ENCODE measurements around the gene MTOR.
"Not testable (repeated sequence)": the region's sequence is repeated elsewhere in the genome, so short reads cannot be mapped to it uniquely, and the experiment has no call there.

Gene MTOR

DNA sequence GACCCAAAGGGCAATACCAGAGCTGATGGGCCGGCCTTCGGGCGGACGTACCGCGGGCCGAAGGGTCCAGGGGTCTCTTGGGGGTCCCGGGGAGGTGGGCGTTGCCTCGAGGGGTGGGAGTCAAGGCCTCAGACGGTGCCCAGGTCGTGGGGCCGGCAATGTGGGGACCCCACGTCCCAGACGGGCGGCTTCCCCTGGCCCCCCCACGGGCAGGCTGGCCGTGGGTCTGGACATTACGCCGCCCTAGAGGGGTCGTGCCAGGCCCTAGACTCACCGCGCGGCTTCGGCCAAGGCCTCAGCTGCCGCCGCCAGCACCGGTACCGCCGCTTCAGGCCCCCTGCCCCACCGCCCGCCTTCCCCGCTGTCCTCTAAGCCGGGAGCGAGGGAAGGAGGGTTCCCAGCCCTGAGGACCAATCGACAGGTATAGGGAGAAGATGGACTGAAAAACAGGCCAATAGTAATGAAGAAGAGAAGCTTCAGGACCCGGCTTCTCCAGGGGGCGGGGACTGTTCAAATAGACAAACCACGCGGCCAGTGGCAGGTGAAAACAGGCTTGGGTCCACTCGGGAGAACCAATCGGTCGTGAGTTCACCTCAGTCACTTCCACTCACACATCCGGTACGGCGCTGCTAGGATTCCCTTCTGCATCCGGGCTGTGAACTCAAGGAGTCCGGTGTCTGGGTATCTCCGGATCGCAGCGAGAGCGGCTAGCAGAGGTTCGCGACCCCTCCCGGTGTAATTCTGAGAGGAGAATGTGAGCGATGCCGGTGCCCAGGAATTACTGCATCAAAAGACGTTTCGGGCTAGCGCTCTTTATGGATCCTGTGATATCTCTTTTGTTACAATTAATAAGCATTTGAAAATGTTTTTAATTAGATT lies at the start of gene MTOR:
MTOR (minus strand) TSS at position 381 of the 879 bp plus-strand sequence. CDS start 3,142 bp downstream, outside the sequence.
- peak; percentile 99 to 100 for DNase-seq

DNA sequence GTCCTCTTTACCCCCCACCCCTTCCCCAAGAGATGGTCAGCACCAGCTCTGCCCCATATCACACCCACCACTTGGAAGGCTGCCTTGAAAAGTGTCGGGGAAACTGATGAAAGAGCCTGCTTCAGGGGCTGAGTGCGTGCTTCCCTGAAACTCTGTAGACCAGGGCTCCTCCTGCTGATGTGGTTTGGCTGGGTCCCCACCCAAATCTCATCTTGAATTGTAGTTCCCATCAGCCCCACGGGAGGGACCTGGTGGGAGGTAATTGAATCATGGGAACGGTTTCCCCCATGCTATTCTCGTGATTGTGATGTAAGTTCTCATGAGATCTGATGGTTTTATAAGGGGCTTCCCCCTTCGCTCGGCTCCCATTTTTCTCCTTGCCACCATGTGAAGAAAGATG lies 47.0 kb upstream of the MTOR start:
- DNase-seq = no peak

DNA sequence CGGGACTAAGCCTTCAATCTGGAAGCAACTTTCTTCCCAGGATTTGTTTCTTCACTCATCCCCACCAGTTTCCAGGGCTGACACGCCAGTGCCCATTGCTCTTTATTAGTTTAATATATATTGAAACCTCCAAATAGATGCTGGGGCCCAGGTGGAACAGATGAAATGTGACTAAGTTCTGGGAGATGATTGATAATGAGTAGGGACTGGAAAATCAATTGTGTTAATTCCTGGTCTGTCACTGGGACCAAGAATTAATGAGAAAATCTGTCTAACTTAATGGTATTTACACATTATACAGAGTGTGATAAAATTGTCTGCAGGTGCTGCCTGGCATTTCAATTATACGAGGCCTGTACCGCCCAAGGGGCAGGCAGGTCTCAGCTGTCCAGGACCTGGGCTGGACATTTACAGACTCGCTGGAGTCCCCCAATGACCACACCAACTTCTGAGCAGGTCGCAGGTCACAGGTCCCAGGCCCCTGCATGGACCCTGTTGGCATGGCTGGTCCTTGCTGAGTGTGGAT lies 46.4 kb upstream of the MTOR start:
- DNase-seq = no peak

DNA sequence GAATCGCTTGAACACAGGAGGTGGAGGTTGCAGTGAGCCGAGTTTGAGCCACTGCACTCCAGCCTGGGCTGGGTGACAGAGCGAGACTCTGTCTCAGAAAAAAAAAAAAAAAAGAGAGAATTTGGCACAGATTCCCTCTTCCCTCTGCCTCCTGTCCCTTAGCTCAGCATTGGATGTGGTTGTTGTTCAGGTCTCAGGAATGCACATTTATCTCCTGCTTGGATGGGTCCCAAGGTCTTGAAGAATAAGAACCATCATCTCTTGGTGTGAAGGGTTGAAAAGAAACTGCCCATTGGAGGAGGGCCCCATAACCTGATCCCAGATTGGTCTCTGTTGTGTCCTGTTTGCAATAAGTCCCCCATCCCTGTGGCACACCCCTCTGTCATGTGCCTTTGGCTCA lies 45.5 kb upstream of the MTOR start:
- DNase-seq = no peak

DNA sequence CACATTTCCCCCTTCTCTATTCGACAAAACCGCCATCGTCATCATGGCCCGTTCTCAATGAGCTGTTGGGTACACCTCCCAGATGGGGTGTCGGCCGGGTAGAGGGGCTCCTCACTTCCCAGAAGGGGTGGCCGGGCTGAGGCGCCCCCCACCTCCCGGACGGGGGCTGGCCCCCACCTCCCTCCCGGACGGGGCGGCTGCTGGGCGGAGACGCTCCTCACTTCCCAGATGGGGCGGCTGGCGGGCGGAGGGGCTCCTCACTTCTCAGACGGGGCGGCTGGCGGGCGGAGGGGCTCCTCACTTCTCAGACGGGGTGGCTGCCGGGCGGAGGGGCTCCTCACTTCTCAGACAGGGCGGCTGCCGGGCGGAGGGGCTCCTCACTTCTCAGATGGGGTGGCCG lies 43.2 kb upstream of the MTOR start:
- not testable (repeated sequence) for DNase-seq

DNA sequence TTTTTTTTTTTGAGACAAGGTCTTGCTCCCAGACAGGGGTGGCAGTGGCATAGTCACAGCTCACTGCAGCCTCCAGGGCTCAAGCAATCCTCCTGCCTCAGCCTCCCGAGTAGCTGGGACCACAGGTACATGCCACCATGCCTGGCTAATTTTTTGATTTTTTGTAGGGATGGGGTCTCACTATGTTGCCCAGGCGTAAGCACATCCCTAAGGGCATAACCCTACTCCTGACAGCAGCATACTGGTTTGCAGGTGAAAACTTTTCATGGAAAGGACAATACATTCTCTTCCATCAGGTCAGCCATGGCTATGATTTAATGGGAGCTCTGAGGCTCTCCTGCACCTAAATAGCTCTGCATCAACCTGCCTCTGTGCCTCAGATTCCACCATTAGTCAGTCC lies 40.0 kb upstream of the MTOR start:
- no peak for DNase-seq

DNA sequence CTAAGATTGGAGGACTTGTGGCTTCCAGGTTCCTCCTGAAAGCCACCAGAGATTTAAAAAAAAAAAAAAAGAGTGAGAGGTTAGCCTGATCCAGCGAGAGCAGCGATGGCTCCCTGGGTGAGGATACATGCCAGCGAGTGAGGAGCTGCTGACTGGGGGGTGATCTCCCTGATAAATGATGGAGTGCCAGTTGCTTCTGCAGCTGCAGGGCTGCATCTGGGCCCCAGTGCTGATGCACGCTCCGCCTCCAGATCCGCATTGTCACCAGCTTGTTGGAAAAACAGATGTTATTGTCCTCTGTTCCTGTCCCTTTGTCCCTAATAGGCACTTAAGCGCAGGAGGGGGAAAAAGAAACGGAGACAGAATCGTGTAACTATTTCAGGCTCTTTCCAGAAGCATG lies 39.2 kb upstream of the MTOR start:
- DNase-seq = no peak

DNA sequence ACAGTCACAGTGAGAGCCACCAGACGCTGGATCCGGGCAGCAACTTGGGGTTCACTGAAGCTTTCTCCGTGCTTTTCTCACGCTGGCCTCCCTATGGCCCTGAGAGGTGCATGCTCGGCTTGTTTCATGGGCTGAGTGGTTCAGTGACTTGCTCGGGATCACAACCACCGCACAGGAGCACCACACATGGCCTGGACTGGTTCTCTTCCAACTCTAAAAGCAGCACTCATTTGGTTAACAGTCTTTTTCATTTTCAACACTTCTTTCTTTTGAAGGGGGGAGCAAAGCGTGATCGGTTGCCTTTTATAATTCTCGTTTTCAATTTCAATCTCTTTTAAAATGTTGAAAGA lies 36.8 kb upstream of the MTOR start:
- no peak for DNase-seq

DNA sequence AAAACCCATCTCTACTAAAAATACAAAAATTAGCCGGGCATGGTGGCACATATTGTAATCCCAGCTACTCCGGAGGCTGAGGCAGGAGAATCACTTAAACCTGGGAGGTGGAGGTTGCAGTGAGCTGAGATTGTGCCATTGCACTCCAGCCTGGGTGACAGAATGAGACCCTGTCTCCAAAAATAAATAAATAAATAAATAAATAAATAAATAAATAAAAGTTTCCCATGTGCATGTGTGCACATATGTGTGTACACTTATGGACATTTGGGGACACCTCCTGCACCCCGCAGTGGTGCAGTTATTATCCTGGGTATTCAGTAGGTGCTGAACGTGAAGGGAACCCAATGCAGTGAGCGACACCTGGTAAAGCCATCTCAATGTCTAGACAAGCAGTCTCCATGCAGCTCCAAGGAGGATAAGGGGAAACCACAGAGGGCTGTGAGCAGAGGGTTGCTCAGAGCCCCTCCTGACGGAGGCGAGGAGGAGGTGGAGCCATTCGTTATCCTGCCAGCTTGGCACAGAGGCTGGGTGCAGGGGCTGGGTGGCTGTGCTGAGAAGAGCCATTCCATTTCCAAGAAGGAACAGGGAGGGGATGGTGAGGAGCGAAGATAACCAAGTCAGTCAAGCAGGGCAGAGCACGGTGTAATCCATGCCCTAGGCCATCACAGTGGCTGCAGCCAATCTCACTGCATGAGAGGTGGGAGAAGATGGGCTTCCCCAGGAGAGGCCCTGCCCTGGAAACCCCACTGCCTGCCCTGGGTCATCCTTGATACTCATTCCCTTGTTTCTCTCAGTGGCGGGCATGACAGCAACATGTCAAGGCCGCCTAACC lies 36.3 kb upstream of the MTOR start:
- DNase-seq = no peak

DNA sequence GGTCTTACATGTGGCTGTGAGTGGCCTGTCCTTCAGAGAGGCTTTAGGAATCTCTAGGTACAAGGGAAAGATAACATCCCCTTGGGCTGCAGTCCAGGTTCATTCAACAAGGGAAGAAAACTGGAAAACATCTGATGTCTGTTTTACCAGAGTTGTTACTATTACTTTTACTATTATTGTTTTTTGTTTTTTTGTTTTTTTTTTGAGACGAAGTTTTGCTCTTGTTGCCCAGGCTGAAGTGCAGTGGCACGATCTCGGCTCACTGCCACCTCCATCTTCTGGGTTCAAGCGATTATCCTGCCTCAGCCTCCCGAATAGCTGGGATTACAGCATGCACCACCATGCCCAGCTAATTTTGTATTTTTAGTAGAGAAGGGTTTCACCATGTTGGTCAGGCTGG lies 35.4 kb upstream of the MTOR start:
- not testable (repeated sequence) for DNase-seq

DNA sequence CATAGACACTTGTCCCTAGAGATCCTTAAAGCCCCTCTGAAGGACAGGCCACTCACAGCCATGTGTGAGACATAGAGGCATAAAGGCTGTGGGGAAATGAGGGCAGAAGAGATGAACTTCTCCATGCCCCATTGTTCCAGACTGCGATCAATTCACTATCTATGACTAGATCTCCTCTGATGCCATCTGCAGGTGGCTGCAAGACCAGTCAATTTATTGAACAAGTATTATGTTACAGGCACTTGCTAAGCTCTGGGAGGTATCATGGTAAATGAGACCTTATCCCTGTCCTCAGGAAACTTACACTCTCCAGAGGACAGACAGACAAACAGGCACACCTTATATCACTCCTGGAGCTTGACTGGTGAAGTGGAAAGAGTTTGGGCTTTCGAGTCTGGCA lies 33.6 kb upstream of the MTOR start:
- no peak for DNase-seq

DNA sequence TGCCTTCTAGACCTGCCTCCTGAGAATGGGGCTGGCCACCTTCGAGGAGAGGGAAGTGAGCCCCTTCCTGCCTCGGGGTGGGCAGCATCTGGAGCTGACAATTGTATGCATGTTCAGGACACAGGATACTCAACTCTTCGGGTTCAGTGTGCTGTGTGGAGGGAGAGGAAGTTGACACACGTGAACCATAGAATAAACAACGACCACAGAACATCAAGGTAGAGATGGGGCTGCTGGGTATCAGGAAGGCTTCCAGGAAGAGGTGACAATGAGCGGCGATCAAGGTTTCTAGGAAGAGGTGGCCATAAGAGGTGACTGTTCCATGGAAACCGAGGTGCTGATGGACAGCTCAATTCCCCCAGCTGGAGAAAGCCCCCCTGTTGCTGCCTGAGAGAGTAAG lies 32.6 kb upstream of the MTOR start:
- DNase-seq = no peak

DNA sequence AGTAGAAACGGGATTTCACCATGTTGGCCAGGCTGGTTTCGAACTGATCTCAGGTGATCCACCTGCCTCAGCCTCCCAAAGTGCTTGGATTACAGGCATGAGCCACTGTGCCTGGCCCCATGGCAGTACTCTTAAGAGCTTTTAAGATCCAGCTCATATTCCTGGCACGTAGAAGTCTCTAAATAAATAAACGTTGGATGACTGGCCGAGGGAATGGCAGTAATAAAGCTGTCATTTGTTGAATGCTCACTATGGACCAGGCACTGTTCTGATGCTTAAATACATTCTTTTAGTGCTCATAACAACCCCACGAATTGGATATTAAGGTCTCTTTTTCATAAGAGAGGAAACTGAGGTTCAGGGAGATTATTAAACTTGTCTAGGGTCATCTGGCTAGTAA lies 31.5 kb upstream of the MTOR start:
- DNase-seq = no peak

DNA sequence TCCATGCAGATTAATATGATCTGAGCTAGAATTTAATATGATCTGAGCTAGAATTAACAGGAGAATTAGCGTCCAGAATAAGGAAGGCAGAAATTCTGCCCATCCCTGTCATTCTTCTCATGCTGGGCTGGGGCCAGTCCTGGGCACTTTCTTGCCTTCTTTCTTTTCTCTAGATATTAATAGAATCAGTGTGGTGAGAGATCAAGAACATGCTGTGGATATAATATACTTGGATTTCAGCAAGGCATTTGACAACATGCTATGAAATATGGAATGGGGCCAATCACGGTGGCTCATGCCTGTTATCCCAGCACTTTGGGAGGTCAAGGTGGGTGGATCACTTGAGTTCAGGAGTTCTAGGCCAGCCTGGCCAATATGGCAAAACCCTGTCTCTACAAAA lies 28.7 kb upstream of the MTOR start:
- DNase-seq = no peak

DNA sequence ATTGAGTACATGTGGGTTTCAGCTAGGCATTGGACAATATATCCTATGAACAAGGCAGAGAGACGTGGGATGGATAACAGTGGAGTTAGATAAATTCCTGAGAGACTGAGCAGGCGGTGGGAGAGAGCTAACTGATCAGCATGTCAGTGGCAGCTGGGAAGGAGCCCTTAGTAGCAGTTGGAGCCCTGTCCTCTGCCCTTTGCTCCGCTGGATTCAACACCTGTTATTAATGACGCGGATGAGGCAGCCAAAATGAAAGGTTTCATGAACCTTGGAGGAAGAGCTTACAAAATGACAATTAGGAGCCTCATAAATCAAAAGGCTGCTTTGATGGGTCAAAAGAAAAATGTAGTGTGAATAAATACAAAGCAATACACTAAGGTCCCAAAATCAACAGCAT lies 26.7 kb upstream of the MTOR start:
- DNase-seq = no peak

DNA sequence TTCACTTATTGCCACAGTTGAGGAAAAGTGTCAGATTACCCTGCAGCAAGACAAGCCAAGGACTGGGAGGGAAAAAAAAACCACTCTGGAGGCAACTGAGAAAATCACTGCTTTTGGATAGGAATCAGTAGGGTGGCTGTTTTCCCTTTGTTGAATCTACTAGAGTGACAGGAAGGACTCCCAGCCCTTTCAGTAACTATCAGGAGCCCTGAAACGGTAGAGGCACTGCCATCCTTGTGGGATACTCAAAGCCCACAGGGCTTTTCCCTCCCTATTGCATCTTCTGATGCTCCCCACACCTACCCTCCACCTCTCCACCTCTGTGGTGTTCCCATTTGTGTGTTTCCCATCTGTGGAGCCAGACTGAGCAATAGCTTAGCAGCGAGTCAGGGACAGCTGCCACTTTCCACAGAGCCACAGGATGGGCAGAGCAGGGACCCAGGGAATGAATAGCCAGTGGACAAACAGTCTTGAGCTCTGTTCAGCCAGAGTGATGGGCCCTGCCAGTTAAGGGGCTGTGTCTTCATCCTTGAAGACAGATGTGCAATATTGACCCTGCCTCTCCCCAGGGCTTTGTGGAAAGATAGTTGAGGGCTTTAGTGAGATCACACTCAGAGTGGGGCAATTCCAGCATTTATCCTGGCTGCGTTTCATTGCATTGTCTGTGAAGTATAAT lies 24.5 kb upstream of the MTOR start:
- DNase-seq = no peak

DNA sequence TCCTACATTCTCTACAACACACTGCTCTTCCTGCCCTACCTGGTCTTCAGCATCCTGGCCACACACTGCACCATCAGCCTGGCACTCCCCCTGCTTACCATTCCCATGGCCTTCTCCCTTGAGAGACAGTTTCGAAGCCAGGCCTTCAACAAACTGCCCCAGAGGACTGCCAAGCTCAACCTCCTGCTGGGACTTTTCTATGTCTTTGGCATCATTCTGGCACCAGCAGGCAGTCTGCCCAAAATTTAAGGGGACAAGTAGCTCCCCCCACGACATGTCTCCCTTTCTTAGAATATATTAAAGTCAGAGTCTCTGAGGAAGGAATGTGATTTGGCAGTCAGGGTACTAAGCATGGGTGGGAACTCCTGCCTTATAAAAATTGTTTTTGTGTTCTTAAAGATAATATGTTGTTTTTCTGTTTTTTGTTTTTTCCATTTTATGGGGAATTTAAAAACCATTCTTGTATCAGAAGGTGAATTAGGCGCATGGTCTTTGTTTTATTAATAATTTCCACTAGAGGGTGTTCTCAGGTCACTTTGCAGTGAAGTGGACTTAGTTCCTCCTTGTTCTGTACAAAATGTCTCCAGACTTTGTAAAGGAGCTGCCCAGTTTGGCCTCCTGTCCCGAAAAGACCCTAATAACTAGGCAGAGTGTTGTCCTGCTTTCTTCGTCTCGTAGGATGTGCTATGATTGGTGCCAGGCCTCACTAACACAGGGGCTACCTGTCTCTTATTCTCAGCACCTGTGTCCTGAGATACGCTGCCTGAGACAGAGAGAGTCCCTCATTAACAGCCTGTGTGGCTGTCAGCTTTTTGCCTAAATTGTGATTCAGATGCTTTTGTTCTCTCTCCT lies 23.8 kb upstream of the MTOR start:
- DNase-seq = no peak

DNA sequence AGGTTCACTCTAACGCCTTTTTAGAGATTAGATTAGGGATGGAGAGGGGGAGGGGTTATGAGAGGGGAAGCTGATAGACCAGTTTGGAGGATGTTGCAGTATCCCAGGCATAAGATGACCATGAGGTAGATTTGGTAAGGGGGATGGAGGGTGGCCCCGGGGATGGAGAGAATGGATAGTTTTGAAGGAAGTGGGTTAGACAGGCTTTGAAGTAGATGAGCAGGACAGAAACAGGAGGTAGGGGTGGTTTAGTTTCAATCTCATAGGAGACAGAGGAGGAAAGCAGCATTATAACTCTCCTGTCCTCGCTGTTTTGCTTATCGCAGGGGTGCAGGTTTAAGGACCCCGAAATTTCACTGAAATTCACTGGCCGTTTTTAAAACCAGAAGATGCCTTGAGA lies 22.4 kb upstream of the MTOR start:
- DNase-seq = no peak

DNA sequence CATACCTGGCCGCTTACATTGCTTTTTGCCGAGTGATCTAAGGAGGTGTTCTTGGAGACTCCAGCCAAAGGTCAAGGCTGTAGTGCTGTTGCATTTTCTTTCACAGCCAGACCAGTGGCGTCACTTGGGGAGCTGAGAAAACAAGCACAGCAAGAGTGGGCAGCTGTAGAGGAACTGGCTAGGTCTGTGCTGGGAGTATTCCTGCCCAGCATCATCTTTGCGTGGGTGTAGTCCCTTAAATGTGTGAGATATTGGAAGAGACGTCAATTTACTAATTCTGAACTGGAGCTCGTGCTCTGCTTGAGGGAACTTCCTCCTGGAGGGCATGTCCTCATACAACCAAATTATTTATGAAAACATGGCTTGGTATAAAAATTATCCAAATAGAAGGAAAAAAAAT lies 20.8 kb upstream of the MTOR start:
- no peak for DNase-seq

DNA sequence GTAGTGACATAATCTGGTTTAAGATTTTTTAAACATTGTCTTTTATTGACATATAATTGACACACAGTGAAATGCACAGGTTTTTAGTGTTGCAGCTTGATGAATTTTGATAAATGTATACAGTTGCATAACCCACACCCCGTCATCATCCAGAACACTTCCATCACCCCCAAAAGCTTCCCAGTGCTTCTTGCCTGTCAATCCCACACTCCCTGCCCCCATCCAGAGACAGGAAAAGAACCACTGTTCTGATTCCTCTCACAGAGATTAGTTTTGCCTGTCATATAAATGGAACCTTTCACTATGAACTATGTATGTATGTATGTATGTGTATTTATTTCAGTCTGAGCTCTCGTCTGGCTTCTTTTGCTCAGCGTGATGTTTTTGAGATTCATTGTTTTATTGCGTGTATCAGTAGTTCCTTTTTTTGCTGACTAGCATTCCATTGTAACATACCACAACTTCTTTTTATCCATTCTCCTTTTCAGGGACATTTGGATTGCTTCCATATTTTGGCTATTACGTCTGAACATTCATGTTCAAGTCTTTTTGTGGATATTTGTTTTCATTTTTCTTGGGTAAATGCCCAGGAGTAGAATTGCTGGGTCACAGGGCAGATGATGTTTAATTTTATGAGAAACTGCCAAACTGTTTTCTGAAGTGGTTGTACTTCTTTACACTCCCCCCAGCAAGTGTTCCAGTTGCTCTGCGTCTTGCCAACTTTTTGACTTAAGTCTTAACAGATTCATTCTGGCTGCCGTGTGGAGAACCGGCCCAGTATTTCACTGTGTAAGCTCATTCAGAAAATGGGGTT lies 19.4 kb upstream of the MTOR start:
- DNase-seq = no peak

DNA sequence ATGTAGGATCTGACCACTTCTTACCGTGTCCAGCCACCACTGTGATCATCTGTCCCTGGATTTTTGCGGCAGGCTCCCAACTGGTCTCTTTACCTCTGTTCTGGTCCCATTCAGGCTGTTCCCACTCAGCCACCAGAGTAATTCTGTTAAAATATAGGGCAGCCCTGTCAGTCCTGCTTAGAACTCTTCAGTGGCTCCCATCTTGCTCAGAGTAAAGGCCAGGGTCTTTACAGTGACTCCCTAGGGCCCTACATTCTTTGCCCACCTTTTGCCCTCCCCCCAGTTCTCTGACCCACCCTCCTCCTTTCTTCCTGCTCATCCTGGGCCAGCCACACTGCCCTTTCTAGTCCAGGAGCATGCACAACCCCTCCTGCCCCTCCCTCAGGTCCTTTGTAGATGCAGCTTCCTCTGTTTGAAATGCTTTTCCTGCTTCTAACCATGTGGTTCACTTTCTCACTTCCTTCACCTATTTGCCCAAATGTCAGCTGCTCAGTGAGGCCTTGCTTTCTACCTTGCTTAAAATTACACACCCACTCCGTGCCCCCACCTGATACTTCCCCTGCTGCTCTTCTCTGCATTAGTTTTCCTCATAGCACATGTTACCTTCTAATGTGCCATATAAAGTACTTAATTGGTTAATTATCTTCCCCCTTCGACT lies 18.5 kb upstream of the MTOR start:
- DNase-seq = no peak
